Fibroblast of skin of left biceps (primary cell): ENCODE data around the gene KLRD1.
"Not testable (repeated sequence)": the region's sequence is repeated elsewhere in the genome, so short reads cannot be mapped to it uniquely, and the experiment has no call there.

Source experiments
- DNase-seq, 2 experiments: peaks; one replicate each; pipeline ENCODE4 v3.0.0-alpha.2; 2013; ENCODE audit warnings: low read depth in 2 of 2

Gene KLRD1

GRCh38 chr12:10368206-10369171 is 60.8 kb downstream of the KLRD1 start:
- DNase-seq: no peak

GRCh38 chr12:10369557-10370415 is 62.1 kb downstream of the KLRD1 start:
- DNase-seq: no peak

- not testable (repeated sequence) for DNase-seq
Observed at GRCh38 chr12:10371893-10372535, 64.3 kb downstream of the KLRD1 start.

DNA sequence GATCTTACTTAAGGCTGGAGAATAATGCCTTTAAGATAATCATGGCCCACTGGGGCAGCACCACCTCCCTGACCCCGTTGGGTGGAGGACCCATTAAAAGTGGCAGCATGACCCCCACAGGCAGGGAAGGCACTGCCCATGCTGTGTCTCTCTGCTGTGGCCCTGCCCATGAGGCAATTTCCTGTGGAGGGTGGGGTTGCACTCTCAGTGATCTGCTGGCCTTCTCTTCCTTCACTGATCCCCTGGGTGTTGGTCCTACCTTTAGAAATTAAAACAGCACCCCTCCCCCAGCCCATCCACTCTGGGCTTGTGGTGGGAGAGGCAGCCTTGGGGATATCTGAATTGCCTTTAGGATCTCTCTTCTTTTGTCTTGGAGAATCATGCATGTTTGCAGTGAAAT is 64.9 kb downstream of the KLRD1 start:
- DNase-seq: no peak

DNA sequence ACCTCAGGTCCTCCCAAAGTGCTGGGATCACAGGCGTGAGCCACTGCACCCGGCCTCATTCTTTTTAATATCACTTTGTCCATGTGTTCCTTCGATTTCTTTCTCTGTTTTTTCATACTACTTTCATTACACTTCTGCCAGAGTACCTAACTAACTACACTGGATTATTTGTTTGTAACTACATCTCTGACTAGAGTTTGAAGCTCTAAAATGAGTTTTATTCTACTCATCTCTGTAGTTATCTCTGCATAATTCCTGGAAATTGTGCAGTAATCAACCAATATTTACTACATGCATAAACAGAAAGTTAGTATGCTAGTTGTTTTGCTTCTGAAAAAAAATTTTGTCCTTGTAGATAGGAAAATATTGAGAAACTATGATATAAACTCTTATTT is 67.0 kb downstream of the KLRD1 start:
- no peak for DNase-seq

GRCh38 chr12:10378737-10379136 is 71.1 kb downstream of the KLRD1 start:
- DNase-seq: not testable (repeated sequence)
